Stimulated activated CD4-positive, alpha-beta T cell treated with anti-CD3 and anti-CD28 coated beads, Interleukin-12 subunit alpha, Interleukin-12 subunit beta, amount 100 ng/mL, for 4 hours (primary cell): ENCODE data around the gene SPATA31C1.

Experiments used
- DNase-seq: peaks from one replicate; pipeline ENCODE4 v3.0.0-alpha.2; 2020

Gene SPATA31C1

GRCh38 chr9:87944096-87944495 is 26.3 kb downstream of the SPATA31C1 start:
- no peak for DNase-seq

DNA sequence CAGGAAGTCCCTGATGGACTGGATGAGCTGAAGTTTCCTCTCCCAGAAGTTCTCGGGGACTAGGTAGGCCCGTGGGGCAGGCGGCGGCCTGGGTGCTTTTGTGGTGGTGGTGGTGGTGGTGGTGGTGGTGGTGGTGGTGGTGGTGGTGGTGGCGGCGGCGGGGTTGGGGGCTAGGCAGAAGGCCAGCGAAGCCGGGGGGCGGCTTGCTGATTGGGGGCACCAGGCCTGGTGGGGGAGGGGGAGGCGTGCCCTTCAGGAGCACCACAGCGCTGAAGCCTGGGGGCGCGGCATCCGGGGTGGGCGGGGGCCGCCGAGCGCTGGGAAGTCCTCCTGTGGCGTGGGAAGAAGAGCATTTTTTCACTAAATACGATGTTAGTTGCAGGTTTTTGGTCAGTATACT is 26.9 kb downstream of the SPATA31C1 start:
- DNase-seq, result no peak

GRCh38 chr9:87950296-87950695 is 32.5 kb downstream of the SPATA31C1 start:
- DNase-seq, result no peak

- no peak for DNase-seq
Measured at GRCh38 chr9:87950765-87951488, 33.2 kb downstream of the SPATA31C1 start.

DNA sequence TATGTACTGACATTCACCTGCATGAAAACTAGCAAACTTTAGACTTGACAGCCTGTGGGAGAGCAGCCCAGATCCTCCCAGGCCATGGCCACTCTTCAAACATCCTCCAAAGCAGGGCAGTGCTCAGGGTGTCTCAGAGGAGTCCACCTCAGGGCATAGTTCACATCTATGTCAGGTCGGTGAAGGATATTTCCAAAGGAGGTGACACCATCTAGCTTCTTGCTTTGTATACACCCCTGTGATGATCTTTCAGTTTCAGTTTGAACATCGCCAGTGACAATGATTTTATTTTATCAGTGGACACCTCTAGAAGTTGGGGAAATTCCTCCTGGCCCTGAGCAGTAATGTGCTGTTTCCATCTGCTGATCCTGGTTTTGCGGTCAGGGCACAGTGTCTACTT is 36.5 kb downstream of the SPATA31C1 start:
- no peak for DNase-seq

DNA sequence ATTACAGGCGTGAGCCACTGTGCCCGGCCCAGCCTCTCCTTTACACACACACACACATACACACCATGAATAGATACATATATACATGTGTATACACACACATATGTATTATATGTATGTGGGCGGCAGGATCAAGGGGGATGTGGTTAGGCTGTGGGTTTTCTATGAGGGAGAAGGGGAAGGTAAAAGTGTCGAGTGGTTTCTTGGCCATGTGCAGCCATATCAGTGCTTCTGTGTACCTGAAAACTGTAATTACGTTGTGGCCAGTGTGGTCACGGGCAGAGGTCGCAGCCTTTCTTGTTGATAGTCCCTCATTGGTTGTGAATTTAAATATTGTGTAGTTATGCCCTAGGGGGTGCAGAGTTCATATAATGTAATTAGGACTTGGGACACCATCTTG is 40.1 kb downstream of the SPATA31C1 start:
- no peak for DNase-seq

- no peak for DNase-seq
Measured at GRCh38 chr9:87958591-87958990, 40.8 kb downstream of the SPATA31C1 start.

DNA sequence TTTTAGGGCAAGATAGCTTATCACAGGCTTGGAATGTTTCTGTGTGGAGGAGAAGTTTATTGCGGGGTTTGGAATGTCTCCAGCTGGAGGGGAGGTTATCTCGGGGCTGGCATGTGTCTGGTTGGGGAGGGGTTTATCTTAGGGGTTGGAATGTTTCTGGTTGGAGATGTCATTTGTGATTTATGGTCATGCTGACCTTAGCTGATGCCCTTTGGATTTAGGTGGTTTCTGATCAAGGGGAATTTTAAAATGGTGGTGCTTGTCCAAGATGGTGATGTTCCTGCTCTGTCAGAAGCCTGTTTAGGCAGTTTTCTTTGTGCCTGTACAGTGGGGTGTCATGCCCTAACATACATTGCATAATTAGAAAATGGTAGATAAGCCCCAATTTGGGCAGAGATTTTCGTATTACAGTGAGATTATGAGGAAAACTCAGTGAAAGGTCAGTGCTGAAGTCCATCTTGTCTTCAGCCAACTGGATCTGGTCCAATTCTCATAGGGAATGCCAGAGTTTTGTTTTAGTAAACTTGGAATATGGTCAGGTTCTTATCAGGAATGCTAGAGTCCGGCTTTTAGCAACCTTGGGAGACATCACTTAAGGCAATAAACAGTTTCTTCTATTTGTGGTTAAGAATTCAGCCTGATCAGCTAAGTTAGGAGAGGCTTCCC is 42.3 kb downstream of the SPATA31C1 start:
- DNase-seq, result no peak

GRCh38 chr9:87963770-87964169 is 46.0 kb downstream of the SPATA31C1 start:
- no peak for DNase-seq

GRCh38 chr9:87964826-87965225 is 47.1 kb downstream of the SPATA31C1 start:
- no peak for DNase-seq

GRCh38 chr9:87968155-87968554 is 50.4 kb downstream of the SPATA31C1 start:
- DNase-seq, result no peak

GRCh38 chr9:87970602-87971001 is 52.8 kb downstream of the SPATA31C1 start:
- no peak for DNase-seq

DNA sequence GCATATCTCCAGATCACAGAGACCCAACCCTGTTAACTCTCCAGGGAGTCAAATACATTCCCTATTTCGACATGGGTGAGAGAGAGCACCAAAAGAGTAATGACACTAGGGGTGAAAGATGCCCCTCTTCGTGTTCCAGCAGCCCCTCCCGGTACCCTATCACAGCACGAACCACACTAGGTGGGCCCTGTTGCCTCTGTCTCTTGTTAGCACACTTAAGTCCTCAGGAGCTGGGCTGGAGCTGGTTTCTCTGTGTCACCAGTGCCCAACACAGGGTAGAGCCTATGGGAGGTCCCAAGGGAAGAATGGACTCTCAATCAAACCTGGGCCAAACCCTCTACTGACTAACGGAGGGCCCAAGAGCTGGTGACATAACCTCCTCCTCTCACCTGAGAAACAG is 55.4 kb downstream of the SPATA31C1 start:
- DNase-seq, result no peak
